GM19193 (cell line): Measurements from ENCODE around the gene NT5M.

Experiments
- POLR2A ChIP-seq: IDR thresholded peaks from 4 replicates; pipeline ENCODE4 v1.6.1; 2011; ENCODE audit not compliant: insufficient read depth, insufficient read length; ENCODE audit errors: extremely low read depth

The NT5M gene

DNA sequence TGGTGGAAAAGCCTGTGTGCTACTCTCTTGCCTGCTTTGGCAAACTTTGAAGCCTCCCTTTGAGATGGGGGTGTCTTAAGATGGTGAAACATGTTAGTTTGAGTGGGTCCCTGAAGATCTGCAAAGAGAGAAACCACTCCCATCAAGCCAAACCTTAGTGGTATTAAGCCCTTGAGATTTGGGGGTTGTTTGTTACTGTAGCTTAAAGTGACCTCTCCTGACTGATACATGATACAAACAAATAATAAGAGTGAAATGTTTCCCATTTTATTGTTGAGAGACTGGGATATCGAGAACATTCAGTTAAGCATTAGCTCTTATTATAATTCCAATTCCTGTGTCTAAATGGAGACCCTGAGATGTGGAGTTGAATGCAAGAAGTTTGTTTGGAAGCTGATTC lies 63.1 kb downstream of the NT5M start:
- TF ChIP-seq POLR2A: no peak

- TF ChIP-seq POLR2A: no peak
Observed at GRCh38 chr17:17366941-17367875, 64.0 kb downstream of the NT5M start.

DNA sequence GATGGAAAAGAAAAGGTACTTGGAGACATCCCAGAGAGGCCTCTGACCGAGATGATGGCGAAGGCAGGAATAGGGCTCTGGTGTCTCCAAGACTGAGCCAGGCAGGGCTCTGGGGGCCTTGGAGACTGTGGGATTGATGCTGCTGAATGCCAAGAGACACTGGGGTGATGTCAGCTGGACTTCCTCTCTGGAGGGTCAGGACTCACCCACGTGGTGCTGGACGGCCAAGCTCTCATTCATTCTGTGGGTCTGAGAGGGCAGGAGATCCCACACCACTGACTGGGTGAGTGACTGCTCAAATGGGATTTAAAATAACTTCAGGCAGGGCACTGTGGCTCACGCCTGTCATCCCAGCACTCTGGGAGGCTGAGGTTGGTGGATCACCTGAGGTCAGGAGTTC lies 64.8 kb downstream of the NT5M start:
- no peak for TF ChIP-seq POLR2A

DNA sequence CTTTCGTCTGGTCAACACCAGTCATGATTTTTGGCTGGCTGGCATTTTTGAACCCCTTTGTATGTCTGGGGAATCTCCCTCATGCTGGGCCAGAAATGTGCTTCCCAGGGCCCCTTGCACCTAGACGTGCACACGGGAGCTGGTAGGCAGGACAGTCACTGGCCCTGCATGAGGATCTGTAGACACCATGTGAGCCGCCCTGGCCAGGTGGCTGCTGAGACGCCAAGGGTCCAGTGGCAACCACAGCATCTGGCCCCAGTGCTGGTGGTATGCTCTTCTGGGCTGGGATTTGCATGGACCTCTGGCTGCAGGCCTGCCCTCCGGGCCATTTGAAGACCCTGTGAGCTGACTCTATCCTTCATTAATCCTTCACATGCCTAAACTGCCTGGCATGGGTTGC lies 67.5 kb downstream of the NT5M start:
- no peak for TF ChIP-seq POLR2A

DNA sequence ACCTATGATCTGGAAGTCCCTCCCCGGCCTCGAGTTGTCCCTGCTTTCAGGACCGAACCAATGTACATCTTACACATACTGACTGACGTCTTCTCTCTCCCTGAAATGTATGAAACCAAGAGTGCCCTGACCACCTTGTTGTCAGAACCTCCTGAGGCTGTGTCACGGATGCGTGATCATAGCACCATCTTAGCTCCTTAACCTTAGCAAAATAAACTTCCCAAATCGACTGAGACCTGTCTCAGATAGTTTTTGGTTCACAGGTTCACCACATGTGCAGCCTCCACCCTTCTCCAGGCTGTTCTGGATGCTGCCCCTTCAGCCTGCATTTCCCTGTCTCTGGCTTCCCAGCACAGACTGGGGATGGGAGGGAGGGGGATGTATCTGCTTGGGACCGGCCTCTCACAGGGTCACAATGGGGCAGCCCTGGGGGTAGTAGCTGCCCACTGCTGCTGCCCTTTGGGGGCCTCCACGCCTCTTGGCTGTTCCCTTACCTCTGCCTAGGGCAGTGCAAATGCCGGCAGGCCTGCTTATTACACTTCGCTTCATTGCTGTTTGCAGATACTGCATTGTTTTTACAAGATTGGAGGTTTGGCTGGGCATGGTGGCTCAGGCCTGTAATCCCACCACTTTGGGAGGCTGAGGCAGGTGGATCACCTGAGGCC lies 69.8 kb downstream of the NT5M start:
- TF ChIP-seq POLR2A: no peak

DNA sequence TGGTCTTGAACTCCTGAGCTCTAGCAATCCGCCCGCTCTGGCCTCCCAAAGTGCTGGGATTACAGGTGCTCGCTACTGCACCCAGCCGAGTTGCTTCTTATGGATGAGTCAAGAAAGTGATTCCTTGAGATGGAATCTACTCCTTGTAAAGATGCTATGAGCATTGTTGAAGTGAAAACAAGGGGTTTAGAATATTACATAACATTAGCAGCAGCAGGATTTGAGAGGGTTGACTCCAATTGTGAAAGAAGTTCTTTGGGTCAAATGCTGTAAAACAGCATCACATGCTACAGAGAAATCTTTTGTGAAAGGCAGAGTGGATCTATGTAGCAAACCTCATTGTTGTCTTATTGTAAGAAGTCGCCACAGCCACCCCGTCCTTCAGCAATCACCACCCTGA lies 72.7 kb downstream of the NT5M start:
- no peak for TF ChIP-seq POLR2A

DNA sequence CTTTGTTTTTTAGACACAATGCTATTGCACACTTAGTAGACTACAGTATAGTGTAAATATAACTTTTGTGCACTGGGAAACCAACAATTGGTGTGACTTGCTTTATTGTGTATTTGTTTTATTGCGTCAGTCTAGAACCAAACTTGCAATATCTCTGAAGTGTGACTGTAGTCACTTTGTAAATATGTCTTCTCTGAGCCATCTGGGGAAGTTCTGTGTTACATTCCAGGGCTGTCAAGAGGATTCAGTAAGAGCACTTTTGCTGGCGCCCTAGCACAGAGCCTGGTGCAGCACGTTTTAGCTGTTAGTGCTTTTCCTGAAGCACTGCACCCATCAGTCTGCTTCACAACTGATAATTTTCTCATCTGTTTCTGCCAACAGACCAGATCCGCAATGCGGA lies 73.2 kb downstream of the NT5M start:
- no peak for TF ChIP-seq POLR2A

GRCh38 chr17:17377071-17377967 lies 74.1 kb downstream of the NT5M start:
- TF ChIP-seq POLR2A: no peak

- no peak for TF ChIP-seq POLR2A
Observed at GRCh38 chr17:17379197-17379991, 76.2 kb downstream of the NT5M start.

GRCh38 chr17:17380145-17380925 lies 77.2 kb downstream of the NT5M start:
- TF ChIP-seq POLR2A: no peak

DNA sequence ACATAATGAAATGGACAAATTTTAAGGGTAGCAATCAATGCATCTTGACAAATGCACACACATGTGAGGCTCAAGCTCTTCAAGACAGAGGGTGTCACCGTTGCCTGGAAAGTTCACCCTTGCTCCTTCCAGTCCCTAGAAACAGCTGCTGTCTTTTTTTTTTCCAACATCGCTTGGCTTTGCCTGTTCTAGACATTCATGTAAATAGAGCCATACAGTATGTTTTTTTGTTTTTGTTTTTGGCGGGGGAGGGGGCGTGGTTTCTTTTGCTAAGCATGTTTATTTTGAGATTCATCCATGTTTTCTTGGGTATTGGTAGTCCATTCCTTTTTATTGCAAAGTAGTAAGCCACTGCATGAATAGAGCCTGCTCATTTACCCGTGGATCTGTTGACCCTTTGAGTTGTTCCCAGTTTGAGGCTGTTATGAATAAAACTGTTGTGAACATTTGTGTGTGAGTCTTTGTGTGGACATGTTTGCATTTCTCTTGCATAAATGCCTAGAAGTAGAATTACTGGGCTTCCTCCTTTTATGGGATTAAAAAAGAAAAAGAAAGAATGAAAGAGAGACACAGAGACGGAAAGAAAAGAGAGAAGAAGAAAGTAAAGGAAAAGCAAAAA lies 78.4 kb downstream of the NT5M start:
- no peak for TF ChIP-seq POLR2A

DNA sequence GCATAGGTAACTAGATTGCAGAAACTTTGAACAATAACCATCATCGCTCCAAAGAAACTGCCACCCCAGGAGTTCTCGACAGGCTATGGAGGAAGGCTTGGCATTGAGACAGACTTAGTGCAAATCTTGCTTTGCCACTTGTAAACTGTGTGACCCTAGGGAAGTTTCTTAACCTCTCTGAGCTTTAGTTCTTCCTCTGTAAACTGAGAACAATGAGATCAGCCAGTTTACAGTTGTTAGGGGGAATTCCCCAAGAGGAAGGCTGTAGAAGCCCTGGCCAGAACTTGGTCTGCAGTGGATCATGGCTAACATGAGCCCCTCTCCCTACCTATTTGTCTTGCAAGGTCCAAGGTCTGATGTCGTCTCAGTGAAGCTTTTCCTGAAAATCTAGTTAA lies 78.9 kb downstream of the NT5M start:
- TF ChIP-seq POLR2A: no peak

DNA sequence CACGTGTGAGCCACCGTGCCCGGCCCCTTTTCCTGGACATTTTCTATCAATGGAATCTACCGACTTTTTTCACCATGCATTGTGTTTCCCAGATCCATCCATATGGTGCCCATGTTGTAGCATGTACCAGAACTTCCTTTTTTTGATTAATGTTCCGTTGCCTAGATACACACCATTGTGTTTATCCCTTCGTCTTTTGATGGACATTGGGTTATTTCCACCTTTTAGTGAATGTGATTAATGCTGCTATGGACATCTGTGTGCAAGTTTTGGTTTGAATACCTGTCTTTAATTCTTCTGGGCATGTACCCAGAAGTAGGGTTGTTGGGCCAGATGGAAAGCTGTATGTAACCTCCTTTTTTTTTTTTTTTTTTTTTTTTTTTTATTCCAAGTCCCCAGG lies 79.8 kb downstream of the NT5M start:
- no peak for TF ChIP-seq POLR2A

GRCh38 chr17:17384291-17384615 lies 81.1 kb downstream of the NT5M start:
- no peak for TF ChIP-seq POLR2A

- TF ChIP-seq POLR2A: no peak
Observed at GRCh38 chr17:17384961-17385360, 81.8 kb downstream of the NT5M start.
